ENCODE measurements around the gene FOSB.
"Not testable (repeated sequence)": the region's sequence is repeated elsewhere in the genome, so short reads cannot be mapped to it uniquely, and the experiment has no call there.

The FOSB gene

DNA sequence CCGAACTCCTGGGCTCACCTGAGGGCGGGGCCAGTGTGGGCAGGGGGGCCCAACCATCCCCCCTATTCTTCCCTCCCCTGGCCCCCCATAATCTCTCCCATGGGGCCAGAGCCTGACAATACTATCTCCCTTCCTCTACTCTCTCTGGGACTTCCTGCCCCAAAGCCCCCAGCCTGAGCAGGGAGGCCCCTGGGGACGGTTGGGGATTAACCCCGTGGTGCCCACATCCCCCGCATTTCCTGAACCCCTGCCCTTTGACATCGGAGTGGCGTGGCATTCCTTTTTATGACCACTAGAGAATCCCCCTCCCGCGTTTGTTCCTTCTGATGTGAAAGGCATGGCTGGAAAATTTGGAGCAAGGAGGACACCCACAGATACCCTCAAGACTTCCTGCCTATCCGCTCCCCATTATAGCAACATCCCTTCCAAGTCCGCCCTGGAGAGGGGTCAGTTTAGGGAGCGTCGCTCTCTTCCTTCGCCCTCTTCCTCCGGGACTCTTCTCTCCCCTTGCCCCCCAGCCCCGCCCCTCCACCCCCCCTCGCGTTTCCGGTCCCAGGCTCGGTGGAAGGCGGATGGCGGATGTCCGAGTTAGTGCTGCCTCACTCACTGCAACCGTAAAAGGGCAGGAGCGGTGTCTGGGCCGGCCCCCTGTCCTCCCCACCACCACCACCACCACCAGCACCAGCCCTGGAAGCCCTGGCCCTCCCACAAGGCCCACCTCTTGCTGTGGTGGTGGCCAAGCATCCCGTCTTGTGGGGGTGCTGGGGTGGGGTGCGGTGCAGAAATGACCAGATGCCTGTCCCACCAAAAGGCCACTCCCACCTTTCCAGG is 41.3 kb downstream of the FOSB start:
- peak; percentile 82 for DNase-seq (ENCODE audit: extremely low read depth, insufficient read length)
- TF ChIP-seq, protein P1, sequence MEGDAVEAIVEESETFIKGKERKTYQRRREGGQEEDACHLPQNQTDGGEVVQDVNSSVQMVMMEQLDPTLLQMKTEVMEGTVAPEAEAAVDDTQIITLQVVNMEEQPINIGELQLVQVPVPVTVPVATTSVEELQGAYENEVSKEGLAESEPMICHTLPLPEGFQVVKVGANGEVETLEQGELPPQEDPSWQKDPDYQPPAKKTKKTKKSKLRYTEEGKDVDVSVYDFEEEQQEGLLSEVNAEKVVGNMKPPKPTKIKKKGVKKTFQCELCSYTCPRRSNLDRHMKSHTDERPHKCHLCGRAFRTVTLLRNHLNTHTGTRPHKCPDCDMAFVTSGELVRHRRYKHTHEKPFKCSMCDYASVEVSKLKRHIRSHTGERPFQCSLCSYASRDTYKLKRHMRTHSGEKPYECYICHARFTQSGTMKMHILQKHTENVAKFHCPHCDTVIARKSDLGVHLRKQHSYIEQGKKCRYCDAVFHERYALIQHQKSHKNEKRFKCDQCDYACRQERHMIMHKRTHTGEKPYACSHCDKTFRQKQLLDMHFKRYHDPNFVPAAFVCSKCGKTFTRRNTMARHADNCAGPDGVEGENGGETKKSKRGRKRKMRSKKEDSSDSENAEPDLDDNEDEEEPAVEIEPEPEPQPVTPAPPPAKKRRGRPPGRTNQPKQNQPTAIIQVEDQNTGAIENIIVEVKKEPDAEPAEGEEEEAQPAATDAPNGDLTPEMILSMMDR (IDR thresholded peaks at IDR 0.05; ENCODE audit: insufficient read depth, low read length, poor library complexity, severe bottlenecking): peak; percentile 8
- Histone ChIP-seq H3K27me3 (replicated peaks; ENCODE audit: control insufficient read depth, insufficient read depth, low read length) (no peaks in the 10 kb centered on the region), H3K4me3 (replicated peaks; ENCODE audit: low read depth, low read length) (peak overlapping the region; percentile 79), H3K36me3 (ENCODE audit: control insufficient read depth, insufficient read depth, low read length) (peaks cover 1% of the 10 kb centered on the region)

DNA sequence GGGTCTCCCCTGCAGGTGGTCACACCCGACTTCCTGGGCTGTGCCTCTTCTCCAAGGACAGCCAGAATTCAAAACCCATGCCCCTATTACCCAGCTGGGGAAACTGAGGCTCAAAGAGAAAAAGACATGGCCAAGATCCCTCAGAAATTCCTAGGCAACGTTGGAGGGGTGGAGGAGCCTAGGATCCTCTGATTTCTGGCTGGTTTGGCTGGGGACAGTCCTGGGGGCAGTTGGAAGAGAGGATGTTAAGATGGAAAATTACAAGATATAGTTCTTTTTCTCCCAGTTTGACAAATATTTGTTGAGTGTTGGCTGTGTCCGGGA is 41.9 kb downstream of the FOSB start:
- Histone ChIP-seq H3K27me3 (replicated peaks; ENCODE audit: control insufficient read depth, insufficient read depth, low read length) (no peaks in the 10 kb centered on the region), H3K36me3 (ENCODE audit: control insufficient read depth, insufficient read depth, low read length) (peaks cover 1% of the 10 kb centered on the region), H3K4me3 (replicated peaks; ENCODE audit: low read depth, low read length) (peak overlapping the region; percentile 79)
- TF ChIP-seq, protein P1 (IDR thresholded peaks at IDR 0.05; ENCODE audit: insufficient read depth, low read length, poor library complexity, severe bottlenecking): no peak
- DNase-seq (ENCODE audit: extremely low read depth, insufficient read length): no peak

DNA sequence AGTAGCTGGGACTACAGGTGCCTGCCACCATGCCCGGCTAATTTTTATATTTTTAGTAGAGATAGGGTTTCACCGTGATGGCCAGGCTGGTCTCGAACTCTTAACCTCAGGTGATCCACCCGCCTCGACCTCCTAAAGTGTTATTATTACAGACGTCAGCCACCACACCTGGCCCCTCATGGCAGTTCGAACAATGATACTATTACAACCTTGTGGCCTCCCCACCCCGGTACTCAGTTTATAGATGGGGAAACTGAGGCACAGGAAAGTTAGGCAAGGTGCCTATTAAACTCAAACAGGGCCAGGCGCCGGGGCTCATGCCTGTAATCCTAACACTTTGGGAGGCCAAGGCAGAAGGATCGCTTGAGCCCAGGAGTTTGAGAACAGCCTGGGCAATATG is 42.6 kb downstream of the FOSB start:
- H3K27me3 ChIP-seq (replicated peaks; ENCODE audit: control insufficient read depth, insufficient read depth, low read length); H3K36me3 ChIP-seq (ENCODE audit: control insufficient read depth, insufficient read depth, low read length); DNase-seq (ENCODE audit: extremely low read depth, insufficient read length): not testable (repeated sequence)
- H3K4me3 ChIP-seq (replicated peaks; ENCODE audit: low read depth, low read length): peak overlapping the region; percentile 79

DNA sequence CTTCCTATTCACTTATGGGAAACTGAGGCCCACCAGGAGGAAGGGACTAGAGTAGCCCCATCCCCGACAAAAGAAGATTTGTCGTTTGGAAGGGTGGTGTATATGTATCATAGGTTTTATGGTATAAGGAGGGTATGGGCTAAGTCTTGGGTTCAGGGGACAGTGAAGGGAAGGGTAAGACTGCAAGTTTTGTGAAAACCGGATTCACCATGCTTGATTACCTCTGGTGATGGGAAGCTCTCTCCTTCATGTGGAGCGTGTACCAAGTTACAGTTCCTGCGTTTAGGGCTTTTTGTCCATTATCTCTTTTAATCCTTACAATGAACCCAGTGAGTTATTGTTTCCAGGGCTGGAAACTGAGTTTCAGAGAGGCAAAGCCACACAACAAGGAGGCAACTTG is 43.3 kb downstream of the FOSB start:
- no peaks in the 10 kb centered on the region for H3K27me3 ChIP-seq (replicated peaks; ENCODE audit: control insufficient read depth, insufficient read depth, low read length)
- H3K36me3 ChIP-seq (ENCODE audit: control insufficient read depth, insufficient read depth, low read length): peaks cover 5% of the 10 kb centered on the region
- TF ChIP-seq, protein P1 (IDR thresholded peaks at IDR 0.05; ENCODE audit: insufficient read depth, low read length, poor library complexity, severe bottlenecking): no peak
- peak overlapping the region; percentile 17; the same call in 1 of the 2 replicates for H3K4me3 ChIP-seq (replicated peaks; ENCODE audit: low read depth, low read length)
- DNase-seq (ENCODE audit: extremely low read depth, insufficient read length): no peak

DNA sequence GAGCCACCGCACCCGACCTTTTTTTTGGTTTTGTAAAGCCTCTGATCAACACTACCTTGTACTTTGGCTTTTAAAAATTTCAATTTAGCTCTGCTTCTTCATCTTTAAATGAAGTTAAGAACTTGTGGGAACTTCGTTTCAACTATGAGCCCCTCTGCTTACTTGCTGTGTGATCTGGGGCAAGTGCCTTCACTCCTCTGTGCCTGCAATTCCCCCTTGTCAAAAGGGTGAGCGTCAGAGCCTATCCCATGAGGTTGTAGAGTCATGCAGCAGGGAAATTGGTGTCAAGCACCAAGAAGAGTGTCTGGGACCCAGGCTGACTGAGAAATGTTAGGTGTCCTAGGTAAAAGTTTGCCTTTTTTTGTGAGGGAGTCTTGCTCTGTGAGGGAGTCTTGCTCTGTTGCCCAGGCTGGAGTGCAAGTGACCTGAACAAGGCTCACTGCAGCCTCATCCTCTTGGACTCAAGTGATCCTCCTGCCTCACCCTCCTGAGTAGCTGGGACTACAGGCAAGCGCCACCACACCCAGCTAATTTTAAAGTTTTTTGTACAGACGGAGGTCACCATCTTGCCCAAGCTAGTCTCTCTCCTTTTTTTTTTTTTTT is 45.2 kb downstream of the FOSB start:
- Histone ChIP-seq H3K4me3 (replicated peaks; ENCODE audit: low read depth, low read length) (no peak overlapping the region), H3K36me3 (ENCODE audit: control insufficient read depth, insufficient read depth, low read length) (peaks cover 5% of the 10 kb centered on the region), H3K27me3 (replicated peaks; ENCODE audit: control insufficient read depth, insufficient read depth, low read length) (no peaks in the 10 kb centered on the region)
- TF ChIP-seq, protein P1 (IDR thresholded peaks at IDR 0.05; ENCODE audit: insufficient read depth, low read length, poor library complexity, severe bottlenecking): no peak
- no peak for DNase-seq (ENCODE audit: extremely low read depth, insufficient read length)

DNA sequence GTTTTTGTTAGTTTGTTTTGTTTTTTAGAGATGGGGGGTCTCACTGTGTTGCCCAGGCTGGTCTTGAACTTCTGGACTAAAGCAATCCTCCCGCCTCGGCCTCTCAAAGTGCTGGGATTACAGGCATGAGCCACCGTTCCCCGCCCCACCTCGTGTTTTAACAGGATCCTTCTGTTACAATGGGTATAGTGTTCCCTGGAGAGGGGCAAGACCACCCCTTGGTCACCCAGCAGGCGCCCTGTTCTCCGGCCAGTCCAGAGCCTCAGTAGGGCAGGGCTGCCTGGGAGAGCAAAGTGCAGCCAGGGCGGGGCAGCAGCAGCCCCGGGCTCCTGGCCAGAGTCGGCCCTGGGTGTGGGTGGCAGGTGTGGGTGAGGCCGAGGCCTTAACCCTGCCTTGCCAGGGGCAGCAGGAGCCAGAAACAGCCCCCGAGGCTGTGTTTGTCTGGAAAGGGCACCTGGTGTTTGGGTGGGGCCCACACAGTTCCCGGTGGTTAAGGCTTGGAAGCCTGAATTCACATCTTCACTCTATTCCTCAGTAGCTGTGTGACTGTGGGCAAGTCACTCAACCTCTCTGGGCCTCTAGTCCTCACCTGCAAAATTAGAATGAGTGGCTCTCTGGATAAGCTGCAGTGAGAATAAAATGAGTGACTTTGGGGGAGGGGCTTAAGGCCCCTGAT is 46.7 kb downstream of the FOSB start:
- H3K4me3 ChIP-seq (replicated peaks; ENCODE audit: low read depth, low read length): no peak overlapping the region
- DNase-seq (ENCODE audit: extremely low read depth, insufficient read length): peak; percentile 42
- no peaks in the 10 kb centered on the region for H3K27me3 ChIP-seq (replicated peaks; ENCODE audit: control insufficient read depth, insufficient read depth, low read length)
- peaks cover 8% of the 10 kb centered on the region for H3K36me3 ChIP-seq (ENCODE audit: control insufficient read depth, insufficient read depth, low read length)
- TF ChIP-seq, protein P1 (IDR thresholded peaks at IDR 0.05; ENCODE audit: insufficient read depth, low read length, poor library complexity, severe bottlenecking): no peak
